ENCODE measurements around the gene ENOX1.
"Not testable (repeated sequence)": the region's sequence is repeated elsewhere in the genome, so short reads cannot be mapped to it uniquely, and the experiment has no call there.

DNA sequence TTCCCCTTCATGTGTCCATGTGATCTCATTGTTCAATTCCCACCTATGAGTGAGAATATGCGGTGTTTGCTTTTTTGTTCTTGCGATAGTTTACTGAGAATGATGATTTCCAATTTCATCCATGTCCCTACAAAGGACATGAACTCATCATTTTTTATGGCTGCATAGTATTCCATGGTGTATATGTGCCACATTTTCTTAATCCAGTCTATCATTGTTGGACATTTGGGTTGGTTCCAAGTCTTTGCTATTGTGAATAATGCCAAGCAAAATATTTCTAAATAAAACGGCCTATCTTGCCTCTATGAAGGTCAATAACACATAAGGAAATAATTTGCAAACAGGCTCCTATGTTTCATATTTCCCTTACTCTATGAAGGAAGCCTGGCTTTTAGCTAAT is 435.2 kb downstream of the ENOX1 start:
- not testable (repeated sequence) for TF ChIP-seq CREB5 (CRISPR knock-in tag; IDR thresholded peaks at IDR 0.05; ENCODE audit: low read depth); CSDC2 (CRISPR knock-in tag; IDR thresholded peaks at IDR 0.05); TOX (CRISPR knock-in tag; IDR thresholded peaks at IDR 0.05; ENCODE audit: borderline replicate concordance); PPARA (CRISPR knock-in tag; IDR thresholded peaks at IDR 0.05; ENCODE audit: borderline replicate concordance); OSR1 (CRISPR knock-in tag; IDR thresholded peaks at IDR 0.05); SNAI2 (CRISPR knock-in tag; IDR thresholded peaks at IDR 0.05); ARNTL (CRISPR knock-in tag; IDR thresholded peaks at IDR 0.05; ENCODE audit: borderline replicate concordance, low read depth)
- TF ChIP-seq, protein P1, sequence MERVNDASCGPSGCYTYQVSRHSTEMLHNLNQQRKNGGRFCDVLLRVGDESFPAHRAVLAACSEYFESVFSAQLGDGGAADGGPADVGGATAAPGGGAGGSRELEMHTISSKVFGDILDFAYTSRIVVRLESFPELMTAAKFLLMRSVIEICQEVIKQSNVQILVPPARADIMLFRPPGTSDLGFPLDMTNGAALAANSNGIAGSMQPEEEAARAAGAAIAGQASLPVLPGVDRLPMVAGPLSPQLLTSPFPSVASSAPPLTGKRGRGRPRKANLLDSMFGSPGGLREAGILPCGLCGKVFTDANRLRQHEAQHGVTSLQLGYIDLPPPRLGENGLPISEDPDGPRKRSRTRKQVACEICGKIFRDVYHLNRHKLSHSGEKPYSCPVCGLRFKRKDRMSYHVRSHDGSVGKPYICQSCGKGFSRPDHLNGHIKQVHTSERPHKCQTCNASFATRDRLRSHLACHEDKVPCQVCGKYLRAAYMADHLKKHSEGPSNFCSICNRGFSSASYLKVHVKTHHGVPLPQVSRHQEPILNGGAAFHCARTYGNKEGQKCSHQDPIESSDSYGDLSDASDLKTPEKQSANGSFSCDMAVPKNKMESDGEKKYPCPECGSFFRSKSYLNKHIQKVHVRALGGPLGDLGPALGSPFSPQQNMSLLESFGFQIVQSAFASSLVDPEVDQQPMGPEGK (CRISPR knock-in tag; IDR thresholded peaks at IDR 0.05; ENCODE audit: borderline replicate concordance): not testable (repeated sequence)
